CD4-positive, alpha-beta T cell treated with Interferon alpha-2 for 1 hour (primary cell): ENCODE data around the gene POLA1.

ENCODE experiments used
- DNase-seq, 2 donors: peaks; one replicate each; pipeline ENCODE4 v3.0.0-alpha.2; 2020 to 2022

Gene POLA1

DNA sequence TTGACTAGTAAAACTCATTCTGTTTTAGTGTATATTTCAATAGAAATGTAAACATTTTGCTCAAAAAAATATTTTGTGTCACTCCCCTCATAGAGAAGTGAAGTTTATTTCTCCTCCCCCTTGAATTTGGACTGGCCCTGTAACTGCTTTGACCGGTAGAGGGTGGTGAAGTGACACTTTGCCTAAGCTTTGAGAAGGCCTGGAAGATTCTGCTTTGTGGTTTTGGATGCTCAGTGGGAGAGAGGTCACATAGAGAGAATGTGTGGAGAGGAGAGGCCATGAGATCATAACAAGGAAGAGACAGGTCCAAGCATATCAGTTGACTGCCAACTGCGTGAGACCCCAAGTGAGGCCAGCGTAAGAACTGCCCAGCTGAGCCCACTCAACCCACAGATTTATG lies 341.2 kb downstream of the POLA1 start:
- no peak for DNase-seq

DNA sequence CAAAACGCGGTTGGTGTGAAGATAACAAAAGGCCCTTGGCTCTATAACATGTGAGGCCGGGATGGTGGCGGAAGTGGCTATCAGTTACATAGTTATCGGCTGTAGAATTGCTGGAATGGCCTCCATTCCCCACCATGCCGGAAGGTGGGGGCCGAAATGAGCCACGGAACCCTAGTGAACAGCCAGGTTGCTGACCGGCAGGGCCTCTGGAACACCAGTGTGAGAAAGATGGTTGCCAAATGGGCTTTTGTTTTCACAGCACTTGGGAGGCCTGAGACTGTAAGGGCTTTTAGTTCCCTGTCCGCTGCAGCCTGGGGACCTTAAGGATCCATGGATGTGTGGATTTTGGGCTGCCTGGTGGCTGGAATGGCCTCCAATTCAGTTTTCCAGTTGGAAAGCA lies 345.3 kb downstream of the POLA1 start:
- DNase-seq = no peak

DNA sequence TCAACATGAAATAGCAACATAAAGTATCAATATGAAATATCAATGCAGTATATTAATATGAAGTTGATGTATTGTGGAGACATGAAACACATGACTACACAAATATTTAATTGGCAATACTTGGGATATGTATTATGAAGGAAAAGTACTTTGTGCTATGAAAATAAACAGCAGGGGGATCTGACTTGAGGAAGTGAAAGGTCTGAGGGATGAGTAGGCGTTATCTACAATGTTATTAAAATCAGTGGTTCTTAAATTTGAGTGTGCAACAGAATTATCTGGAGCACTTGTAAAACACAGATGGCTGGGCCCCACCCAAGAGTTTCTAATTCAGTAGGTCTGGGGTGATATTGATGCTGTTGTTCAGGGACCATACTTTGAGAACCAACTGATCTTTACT lies 349.5 kb downstream of the POLA1 start:
- no peak for DNase-seq
